ENCODE data around the gene PSMD11.

Gene PSMD11

DNA sequence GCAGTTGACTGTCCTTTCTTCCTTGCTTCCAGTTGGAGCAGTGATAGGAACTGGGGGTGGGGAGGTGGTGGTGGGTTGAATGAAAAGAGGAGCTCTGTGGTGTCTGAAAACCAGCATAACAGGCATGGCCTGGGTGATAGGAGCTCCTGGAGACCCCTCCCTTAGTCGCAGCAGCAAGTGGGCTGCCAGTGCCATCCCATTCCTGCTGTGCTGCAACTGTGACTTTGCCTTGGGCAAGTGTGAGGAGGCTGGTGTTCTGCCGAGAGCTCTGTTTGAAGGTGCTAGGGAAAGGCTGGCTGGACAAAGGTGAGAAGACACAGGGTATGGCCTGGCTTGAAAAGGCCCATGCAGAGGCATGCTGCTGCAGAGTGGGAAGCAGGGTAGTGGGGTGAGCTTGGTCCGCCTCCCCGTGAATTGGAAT lies 39.7 kb downstream of the PSMD11 start:
- H3K27me3 ChIP-seq (replicated peaks in 2 of 5; ENCODE audit: control insufficient read depth in 4 of 5, insufficient read depth in 5 of 5, low read length in 4 of 5), result no peaks in the 10 kb centered on the region
- H3K4me1 ChIP-seq (ENCODE audit: control extremely low read depth in 1 of 4, control insufficient read depth in 4 of 4, insufficient read depth in 4 of 4, low read length in 3 of 4), result peaks cover 0 to 14% (median 12%) of the 10 kb centered on the region in 4 experiments
- 100% methylated on average over 2 of the region's 4 CpGs for WGBS (ENCODE audit: insufficient coverage)
- POLR2A ChIA-PET, result no interaction called here
- no peak for DNase-seq
- peaks cover 5 to 40% (median 31%) of the 10 kb centered on the region in 4 experiments for H3K36me3 ChIP-seq (ENCODE audit: control insufficient read depth in 4 of 4, insufficient read depth in 4 of 4, low read length in 3 of 4)
- no peak overlapping the region for H3K27ac ChIP-seq (ENCODE audit: insufficient read depth in 1 of 2, low read depth in 1 of 2, low read length in 2 of 2, poor library complexity in 1 of 2, severe bottlenecking in 2 of 2)
- no peaks in the 10 kb centered on the region for H3K9me3 ChIP-seq (ENCODE audit: control extremely low read depth in 1 of 5, control insufficient read depth in 4 of 5, insufficient read depth in 2 of 5, low read depth in 1 of 5, low read length in 4 of 5)
- CTCF ChIA-PET, result interaction anchor here (0.5 to 3.5 kb wide), 16 partner anchors 13 to 394 kb away, joined by 3 to 24 read pairs (median 4); partner anchors contain the start of gene PSMD11
- no peak overlapping the region for H3K4me3 ChIP-seq (ENCODE audit: control insufficient read depth in 1 of 7, extremely low read depth in 1 of 7, insufficient read depth in 4 of 7, low read depth in 2 of 7, low read length in 6 of 7)

DNA sequence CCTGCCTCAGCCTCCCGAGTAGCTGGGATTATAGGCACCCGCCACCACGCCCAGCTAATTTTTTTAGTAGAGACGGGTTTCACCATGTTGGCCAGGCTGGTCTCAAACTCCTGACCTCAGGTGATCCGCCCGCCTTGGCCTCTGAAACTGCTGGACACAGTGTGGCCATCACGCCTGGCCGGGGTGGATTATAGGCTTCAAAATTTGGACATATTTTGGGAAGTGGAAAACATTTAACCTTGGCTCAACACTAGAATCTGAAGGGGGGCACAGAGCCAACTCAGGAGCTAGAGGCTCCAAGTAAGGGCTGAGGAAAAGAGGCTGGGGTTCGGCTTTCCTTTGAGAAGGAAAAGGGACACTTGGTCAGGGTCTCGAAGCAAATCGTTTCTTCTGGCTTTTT lies 40.3 kb downstream of the PSMD11 start:
- DNase-seq, result no peak
- H3K4me1 ChIP-seq (ENCODE audit: control extremely low read depth in 1 of 4, control insufficient read depth in 4 of 4, insufficient read depth in 4 of 4, low read length in 3 of 4), result peaks cover 0 to 14% (median 12%) of the 10 kb centered on the region in 4 experiments
- 100% methylated on average over 9 of the region's 11 CpGs for WGBS (ENCODE audit: insufficient coverage)
- H3K4me3 ChIP-seq (ENCODE audit: control insufficient read depth in 1 of 7, extremely low read depth in 1 of 7, insufficient read depth in 4 of 7, low read depth in 2 of 7, low read length in 6 of 7), result no peak overlapping the region
- H3K27me3 ChIP-seq (replicated peaks in 2 of 5; ENCODE audit: control insufficient read depth in 4 of 5, insufficient read depth in 5 of 5, low read length in 4 of 5), result peaks cover 0 to 2% (median 0%) of the 10 kb centered on the region in 5 experiments
- POLR2A ChIA-PET, result no interaction called here
- CTCF ChIA-PET, result interaction anchor here (0.5 to 3.5 kb wide), 9 partner anchors 14 to 297 kb away, joined by 3 to 24 read pairs (median 10); partner anchors contain the start of gene PSMD11
- peaks cover 3 to 34% (median 25%) of the 10 kb centered on the region in 4 experiments for H3K36me3 ChIP-seq (ENCODE audit: control insufficient read depth in 4 of 4, insufficient read depth in 4 of 4, low read length in 3 of 4)
- no peaks in the 10 kb centered on the region for H3K9me3 ChIP-seq (ENCODE audit: control extremely low read depth in 1 of 5, control insufficient read depth in 4 of 5, insufficient read depth in 2 of 5, low read depth in 1 of 5, low read length in 4 of 5)
- H3K27ac ChIP-seq (ENCODE audit: insufficient read depth in 1 of 2, low read depth in 1 of 2, low read length in 2 of 2, poor library complexity in 1 of 2, severe bottlenecking in 2 of 2), result no peak overlapping the region

DNA sequence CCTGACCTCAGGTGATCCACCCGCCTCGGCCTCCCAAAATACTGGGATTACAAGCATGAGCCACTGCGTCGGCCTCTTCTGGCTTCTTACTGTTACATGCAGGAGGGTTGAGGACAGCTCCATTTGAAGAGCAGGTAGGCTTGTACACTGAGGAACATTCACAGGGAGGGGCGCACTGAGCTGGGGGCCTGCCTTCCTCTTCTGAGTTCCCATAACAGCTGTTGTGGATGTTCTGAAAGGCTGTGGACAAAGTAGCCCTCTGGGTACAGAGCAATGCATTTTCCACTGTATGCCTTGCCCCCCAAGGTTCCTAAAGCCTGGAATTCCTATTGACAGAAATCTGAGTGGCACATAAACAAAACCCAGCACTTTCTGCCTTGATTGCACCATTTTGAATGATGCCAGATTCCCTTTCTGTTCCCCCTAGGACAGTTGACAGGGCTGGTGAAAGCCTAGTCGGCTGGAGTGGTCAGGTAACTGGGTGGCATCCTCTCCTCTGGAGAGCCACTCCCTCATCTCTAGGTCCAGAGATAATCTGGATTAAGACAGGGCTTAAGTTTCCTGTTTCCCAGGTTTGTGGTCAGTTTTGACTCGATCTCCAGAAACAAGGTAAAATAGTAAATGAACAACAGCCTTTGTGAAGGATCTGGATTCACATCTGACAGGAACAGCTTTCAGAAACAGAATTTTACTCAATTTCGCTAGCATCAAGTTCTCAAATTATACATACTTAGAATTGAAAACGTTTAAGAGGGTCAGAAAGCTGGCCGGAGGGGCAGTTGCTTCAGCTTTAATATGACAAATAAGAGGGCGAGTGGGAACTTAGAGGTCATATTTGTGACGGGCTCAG lies 41.2 kb downstream of the PSMD11 start:
- H3K27ac ChIP-seq (ENCODE audit: insufficient read depth in 1 of 2, low read depth in 1 of 2, low read length in 2 of 2, poor library complexity in 1 of 2, severe bottlenecking in 2 of 2), result no peak overlapping the region
- ChIA-PET POLR2A (no interaction called here), CTCF (interaction anchor here (1.0 to 3.5 kb wide), 7 partner anchors 10 to 269 kb away, joined by 3 to 17 read pairs (median 8); partner anchors contain the start of gene PSMD11)
- H3K4me1 ChIP-seq (ENCODE audit: control extremely low read depth in 1 of 4, control insufficient read depth in 4 of 4, insufficient read depth in 4 of 4, low read length in 3 of 4), result peaks cover 0 to 14% (median 12%) of the 10 kb centered on the region in 4 experiments
- H3K4me3 ChIP-seq (ENCODE audit: control insufficient read depth in 1 of 7, extremely low read depth in 1 of 7, insufficient read depth in 4 of 7, low read depth in 2 of 7, low read length in 6 of 7), result peak overlapping the region in 4 of 7 experiments; percentile 40 to 77 (median 70)
- WGBS (ENCODE audit: insufficient coverage), result 87% methylated on average over 6 of the region's 12 CpGs
- H3K36me3 ChIP-seq (ENCODE audit: control insufficient read depth in 4 of 4, insufficient read depth in 4 of 4, low read length in 3 of 4), result peaks cover 2 to 25% (median 18%) of the 10 kb centered on the region in 4 experiments
- H3K27me3 ChIP-seq (replicated peaks in 2 of 5; ENCODE audit: control insufficient read depth in 4 of 5, insufficient read depth in 5 of 5, low read length in 4 of 5), result peaks cover 0 to 2% (median 0%) of the 10 kb centered on the region in 5 experiments
- DNase-seq, result no peak
- H3K9me3 ChIP-seq (ENCODE audit: control extremely low read depth in 1 of 5, control insufficient read depth in 4 of 5, insufficient read depth in 2 of 5, low read depth in 1 of 5, low read length in 4 of 5), result no peaks in the 10 kb centered on the region

DNA sequence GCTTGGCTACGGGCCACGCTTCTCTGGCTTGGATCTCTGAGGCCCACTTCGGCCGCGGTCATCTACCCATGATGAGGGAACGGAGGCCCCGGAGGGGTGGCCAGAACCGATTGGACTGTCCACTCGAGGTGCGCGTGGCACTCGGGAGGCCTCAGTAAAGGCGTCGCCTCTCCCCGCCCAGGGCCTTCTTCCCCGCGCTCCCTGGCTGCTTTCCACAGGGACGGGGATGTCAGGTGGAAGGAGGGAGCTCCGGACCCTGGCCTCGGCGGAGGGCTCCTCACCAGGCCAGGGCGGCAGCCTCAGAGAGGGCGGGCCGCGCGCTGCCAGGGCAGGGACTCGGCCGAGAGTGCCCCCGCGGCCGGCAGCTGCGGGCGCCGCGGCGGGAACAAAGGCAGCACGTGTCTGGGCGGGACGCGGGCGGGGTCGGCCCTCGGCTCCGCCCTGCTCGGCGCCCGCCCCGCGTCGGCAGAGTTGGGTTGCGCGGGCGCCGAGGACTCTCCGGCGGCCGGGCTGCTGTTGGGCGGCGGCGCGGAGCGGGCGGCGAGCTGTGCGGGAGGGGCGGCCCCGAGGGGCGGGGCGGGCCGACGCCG lies 41.9 kb downstream of the PSMD11 start:
- peak; percentile 54 to 78 (median 73) for DNase-seq
- H3K27ac ChIP-seq (ENCODE audit: insufficient read depth in 1 of 2, low read depth in 1 of 2, low read length in 2 of 2, poor library complexity in 1 of 2, severe bottlenecking in 2 of 2), result no peak overlapping the region
- ChIA-PET CTCF (interaction anchor here (1.0 to 2.0 kb wide), 3 partner anchors 10 to 37 kb away, joined by 3 to 11 read pairs (median 3); no protein-coding TSS in a partner anchor), POLR2A (interaction anchor here (0.6 kb wide), 1 partner anchor 33 kb away, joined by 3 read pairs; no protein-coding TSS in a partner anchor)
- H3K36me3 ChIP-seq (ENCODE audit: control insufficient read depth in 4 of 4, insufficient read depth in 4 of 4, low read length in 3 of 4), result peaks cover 2 to 18% (median 13%) of the 10 kb centered on the region in 4 experiments
- no peaks in the 10 kb centered on the region for H3K9me3 ChIP-seq (ENCODE audit: control extremely low read depth in 1 of 5, control insufficient read depth in 4 of 5, insufficient read depth in 2 of 5, low read depth in 1 of 5, low read length in 4 of 5)
- 15% methylated on average over 68 of the region's 72 CpGs for WGBS (ENCODE audit: insufficient coverage)
- peaks cover 0 to 14% (median 12%) of the 10 kb centered on the region in 4 experiments for H3K4me1 ChIP-seq (ENCODE audit: control extremely low read depth in 1 of 4, control insufficient read depth in 4 of 4, insufficient read depth in 4 of 4, low read length in 3 of 4)
- H3K4me3 ChIP-seq (ENCODE audit: control insufficient read depth in 1 of 7, extremely low read depth in 1 of 7, insufficient read depth in 4 of 7, low read depth in 2 of 7, low read length in 6 of 7), result peak overlapping the region; percentile 40 to 77 (median 66)
- H3K27me3 ChIP-seq (replicated peaks in 2 of 5; ENCODE audit: control insufficient read depth in 4 of 5, insufficient read depth in 5 of 5, low read length in 4 of 5), result peaks cover 0 to 2% (median 0%) of the 10 kb centered on the region in 5 experiments

DNA sequence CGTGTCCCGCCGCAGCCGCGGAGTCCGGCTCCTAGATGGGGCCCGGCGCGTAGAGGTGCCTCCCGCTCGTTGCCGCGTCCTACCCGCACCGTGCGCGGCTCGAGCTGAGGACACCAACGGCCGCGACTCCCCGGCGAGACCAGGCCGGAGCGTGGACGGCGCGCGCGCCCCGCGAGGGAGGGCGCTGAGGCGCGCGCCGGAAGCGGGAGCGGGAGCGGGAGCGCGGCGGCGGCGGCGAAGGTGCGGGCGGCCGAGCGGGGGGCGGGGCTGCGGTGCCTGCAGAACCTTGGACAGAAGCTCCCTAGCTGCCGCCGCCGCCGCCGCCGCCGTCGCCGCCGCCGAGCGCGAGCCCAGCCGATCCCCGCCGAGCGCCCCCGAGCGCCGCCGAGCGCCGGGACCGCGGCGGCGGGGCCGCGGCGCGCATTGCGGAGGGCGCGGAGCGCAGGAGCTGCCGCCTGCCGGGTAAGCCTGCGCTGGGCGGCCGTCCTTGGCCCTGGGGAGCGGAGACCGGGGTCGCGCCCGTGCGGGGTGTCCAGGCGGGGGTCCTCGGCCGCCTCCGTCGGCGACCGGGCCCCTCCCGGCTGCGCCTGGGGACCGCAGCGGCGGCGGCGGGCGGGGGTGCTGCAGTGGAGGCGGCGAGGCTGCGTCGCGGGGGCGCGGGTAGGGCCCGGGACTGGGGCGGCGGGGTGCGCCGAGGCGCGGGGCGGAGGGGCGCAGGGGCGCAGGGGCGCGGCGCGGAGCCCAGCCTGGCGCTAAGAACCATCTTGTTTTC lies 42.6 kb downstream of the PSMD11 start, which contains the start of gene CDK5R1:
TSS of gene CDK5R1 (plus strand) at position 293 of the 772 bp plus-strand sequence. CDS start 628 bp downstream, outside the sequence.
- Histone ChIP-seq H3K9me3 (ENCODE audit: control extremely low read depth in 1 of 5, control insufficient read depth in 4 of 5, insufficient read depth in 2 of 5, low read depth in 1 of 5, low read length in 4 of 5) (no peaks in the 10 kb centered on the region), H3K36me3 (ENCODE audit: control insufficient read depth in 4 of 4, insufficient read depth in 4 of 4, low read length in 3 of 4) (peaks cover 2 to 12% (median 6%) of the 10 kb centered on the region in 4 experiments), H3K27me3 (replicated peaks in 2 of 5; ENCODE audit: control insufficient read depth in 4 of 5, insufficient read depth in 5 of 5, low read length in 4 of 5) (peaks cover 0 to 2% (median 0%) of the 10 kb centered on the region in 5 experiments), H3K4me3 (ENCODE audit: control insufficient read depth in 1 of 7, extremely low read depth in 1 of 7, insufficient read depth in 4 of 7, low read depth in 2 of 7, low read length in 6 of 7) (peak within 1 kb of the TSS; percentile 50 to 78 (median 69)), H3K27ac (ENCODE audit: insufficient read depth in 1 of 2, low read depth in 1 of 2, low read length in 2 of 2, poor library complexity in 1 of 2, severe bottlenecking in 2 of 2) (no peak within 1 kb of the TSS), H3K4me1 (ENCODE audit: control extremely low read depth in 1 of 4, control insufficient read depth in 4 of 4, insufficient read depth in 4 of 4, low read length in 3 of 4) (peaks cover 0 to 14% (median 13%) of the 10 kb centered on the region in 4 experiments)
- DNase-seq, result peak; percentile 34 to 81 (median 66)
- CTCF ChIA-PET, result interaction anchor here (0.7 to 2.0 kb wide), 4 partner anchors 24 to 268 kb away, joined by 3 to 11 read pairs (median 3); no protein-coding TSS in a partner anchor
- POLR2A ChIA-PET, result interaction anchor here (0.6 kb wide), 2 partner anchors 22 to 33 kb away, joined by 3 to 4 read pairs; no protein-coding TSS in a partner anchor
- under 1% methylated on average over 69 of the region's 135 CpGs for WGBS (ENCODE audit: insufficient coverage)

DNA sequence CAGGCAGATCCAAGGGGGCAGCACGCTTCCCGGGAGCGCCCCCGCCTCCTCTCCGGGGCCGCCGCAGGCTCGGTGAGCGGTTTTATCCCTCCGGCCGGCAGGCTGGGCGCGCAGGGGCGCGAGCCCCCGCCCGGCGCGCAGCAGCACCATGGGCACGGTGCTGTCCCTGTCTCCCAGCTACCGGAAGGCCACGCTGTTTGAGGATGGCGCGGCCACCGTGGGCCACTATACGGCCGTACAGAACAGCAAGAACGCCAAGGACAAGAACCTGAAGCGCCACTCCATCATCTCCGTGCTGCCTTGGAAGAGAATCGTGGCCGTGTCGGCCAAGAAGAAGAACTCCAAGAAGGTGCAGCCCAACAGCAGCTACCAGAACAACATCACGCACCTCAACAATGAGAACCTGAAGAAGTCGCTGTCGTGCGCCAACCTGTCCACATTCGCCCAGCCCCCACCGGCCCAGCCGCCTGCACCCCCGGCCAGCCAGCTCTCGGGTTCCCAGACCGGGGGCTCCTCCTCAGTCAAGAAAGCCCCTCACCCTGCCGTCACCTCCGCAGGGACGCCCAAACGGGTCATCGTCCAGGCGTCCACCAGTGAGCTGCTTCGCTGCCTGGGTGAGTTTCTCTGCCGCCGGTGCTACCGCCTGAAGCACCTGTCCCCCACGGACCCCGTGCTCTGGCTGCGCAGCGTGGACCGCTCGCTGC lies 43.3 kb downstream of the PSMD11 start:
- Histone ChIP-seq H3K27ac (ENCODE audit: insufficient read depth in 1 of 2, low read depth in 1 of 2, low read length in 2 of 2, poor library complexity in 1 of 2, severe bottlenecking in 2 of 2) (no peak overlapping the region), H3K36me3 (ENCODE audit: control insufficient read depth in 4 of 4, insufficient read depth in 4 of 4, low read length in 3 of 4) (peaks cover 0 to 7% (median 2%) of the 10 kb centered on the region in 4 experiments), H3K9me3 (ENCODE audit: control extremely low read depth in 1 of 5, control insufficient read depth in 4 of 5, insufficient read depth in 2 of 5, low read depth in 1 of 5, low read length in 4 of 5) (no peaks in the 10 kb centered on the region), H3K27me3 (replicated peaks in 2 of 5; ENCODE audit: control insufficient read depth in 4 of 5, insufficient read depth in 5 of 5, low read length in 4 of 5) (peaks cover 0 to 2% (median 0%) of the 10 kb centered on the region in 5 experiments), H3K4me3 (ENCODE audit: control insufficient read depth in 1 of 7, extremely low read depth in 1 of 7, insufficient read depth in 4 of 7, low read depth in 2 of 7, low read length in 6 of 7) (peak overlapping the region; percentile 38 to 78 (median 58)), H3K4me1 (ENCODE audit: control extremely low read depth in 1 of 4, control insufficient read depth in 4 of 4, insufficient read depth in 4 of 4, low read length in 3 of 4) (peaks cover 0 to 21% (median 17%) of the 10 kb centered on the region in 4 experiments)
- DNase-seq, result peak in 2 of 3 donors; percentile 24 to 26
- CTCF ChIA-PET, result interaction anchor here (0.7 to 1.2 kb wide), 3 partner anchors 183 to 267 kb away, joined by 3 read pairs; no protein-coding TSS in a partner anchor
- POLR2A ChIA-PET, result interaction anchor here (0.6 kb wide), 1 partner anchor 23 kb away, joined by 4 read pairs; no protein-coding TSS in a partner anchor
- 42% methylated on average over 58 of the region's 59 CpGs for WGBS (ENCODE audit: insufficient coverage)

Data from common myeloid progenitor, CD34-positive (primary cell).